HG03342 (cell line): Measurements from ENCODE around the gene BNIP3.

Experiments
- ATAC-seq: cut with Tn5 transposase; IDR thresholded peaks from one replicate; pipeline ENCODE4 v1.9.1; 2021; ENCODE audit warnings: mild to moderate bottlenecking, moderate library complexity; ENCODE audit not compliant: unreplicated experiment

Gene BNIP3

DNA sequence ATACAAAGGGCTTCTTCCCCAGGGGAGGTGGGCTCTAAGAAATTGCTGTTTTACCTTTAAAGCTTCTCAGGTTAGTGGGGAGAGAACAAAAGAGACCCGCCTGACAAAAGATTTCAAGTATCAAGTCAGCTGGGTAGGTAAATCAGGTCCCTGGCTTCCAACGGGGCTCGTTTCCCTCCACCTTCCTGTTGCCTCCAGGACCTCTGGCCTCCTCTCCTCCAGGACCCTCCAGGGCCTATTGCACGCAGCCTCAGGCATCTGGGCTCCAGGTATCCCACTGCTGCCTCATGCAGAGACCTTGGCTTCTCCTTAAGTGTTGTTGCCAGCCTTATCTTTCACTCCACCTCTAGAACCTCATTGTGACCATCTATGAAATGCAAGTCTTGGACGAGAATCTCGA is 2.9 kb downstream of the BNIP3 start:
- ATAC-seq = no peak

DNA sequence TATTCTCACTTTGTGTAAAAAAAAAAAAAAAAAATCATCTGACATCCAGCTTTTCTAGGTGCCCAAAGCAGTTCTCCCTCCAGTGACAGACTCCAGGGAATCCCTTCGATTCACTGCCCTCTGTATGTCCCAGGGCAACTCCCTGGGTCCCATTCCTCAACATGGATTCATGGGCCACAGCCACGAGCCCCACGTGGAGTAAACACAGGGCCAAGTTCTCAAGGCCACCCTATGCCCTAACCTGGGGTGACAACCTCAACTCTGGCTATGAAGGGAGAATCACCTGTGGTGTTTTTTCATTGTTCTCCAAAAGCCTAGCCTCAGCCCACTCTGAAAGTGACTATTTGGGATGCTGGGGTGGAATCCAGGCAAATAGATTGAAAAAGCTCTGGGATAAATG is 3.4 kb downstream of the BNIP3 start:
- ATAC-seq = no peak

- ATAC-seq = no peak
These were observed 4.2 kb downstream of the BNIP3 start for GRCh38 chr10:131977323-131978096.

- ATAC-seq = no peak
These were observed 5.9 kb downstream of the BNIP3 start for GRCh38 chr10:131975796-131976195.

DNA sequence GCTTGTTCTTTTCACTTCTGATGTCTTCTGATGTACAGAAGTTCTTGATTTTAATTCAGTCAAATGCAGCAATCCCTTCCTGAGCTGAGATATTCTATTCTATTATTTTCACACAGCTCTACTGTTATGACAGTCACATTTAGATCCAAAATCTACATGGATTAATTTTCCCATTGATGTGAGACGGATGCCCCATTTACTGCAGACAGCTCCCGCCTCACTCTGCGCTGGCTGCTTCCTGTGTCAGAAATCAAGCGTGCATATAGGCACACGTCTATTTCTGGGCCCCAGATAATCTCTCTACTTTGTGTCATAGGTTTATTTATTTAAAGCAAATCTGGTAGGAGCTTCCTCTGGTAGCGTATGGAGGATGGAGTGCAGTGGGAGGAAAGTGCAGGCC is 6.7 kb downstream of the BNIP3 start:
- no peak for ATAC-seq

DNA sequence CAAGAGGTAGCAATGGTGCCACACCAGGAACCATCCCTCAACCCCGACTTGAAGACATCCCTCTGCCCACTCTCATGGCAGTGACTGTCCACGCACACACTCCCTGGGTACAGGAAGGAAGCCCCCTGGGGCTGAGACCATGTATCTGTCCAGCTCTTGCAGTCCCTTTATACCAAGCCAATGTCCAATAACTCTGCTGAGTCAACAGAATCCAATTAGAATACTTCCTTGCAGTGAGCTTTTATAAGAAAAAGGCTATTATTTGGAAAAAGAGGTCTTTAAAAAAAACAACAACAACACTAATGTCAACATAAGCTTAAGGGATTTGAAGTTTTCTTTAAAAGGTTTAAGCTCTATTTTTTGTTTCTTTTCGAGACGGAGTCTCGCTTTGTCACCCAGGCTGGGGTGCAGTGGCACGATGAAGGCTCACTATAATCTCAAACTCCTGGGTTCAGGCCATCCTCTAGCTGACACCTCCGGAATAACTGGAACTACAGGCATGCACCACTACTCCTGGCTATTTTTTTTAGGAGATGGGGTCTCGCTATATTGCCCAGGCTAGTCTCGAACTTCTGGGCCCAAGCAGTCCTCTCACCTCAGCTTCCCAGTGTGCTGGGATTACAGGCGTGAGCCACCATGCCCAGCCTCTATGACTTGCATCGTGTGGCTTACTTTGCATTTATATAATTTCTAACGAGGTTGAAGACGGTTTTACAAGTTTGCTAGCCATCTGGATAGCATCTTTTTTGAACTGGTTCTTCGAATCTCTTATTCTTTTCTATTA is 7.5 kb downstream of the BNIP3 start:
- no peak for ATAC-seq

- ATAC-seq = no peak
These were observed 8.4 kb downstream of the BNIP3 start for GRCh38 chr10:131973160-131973951.

DNA sequence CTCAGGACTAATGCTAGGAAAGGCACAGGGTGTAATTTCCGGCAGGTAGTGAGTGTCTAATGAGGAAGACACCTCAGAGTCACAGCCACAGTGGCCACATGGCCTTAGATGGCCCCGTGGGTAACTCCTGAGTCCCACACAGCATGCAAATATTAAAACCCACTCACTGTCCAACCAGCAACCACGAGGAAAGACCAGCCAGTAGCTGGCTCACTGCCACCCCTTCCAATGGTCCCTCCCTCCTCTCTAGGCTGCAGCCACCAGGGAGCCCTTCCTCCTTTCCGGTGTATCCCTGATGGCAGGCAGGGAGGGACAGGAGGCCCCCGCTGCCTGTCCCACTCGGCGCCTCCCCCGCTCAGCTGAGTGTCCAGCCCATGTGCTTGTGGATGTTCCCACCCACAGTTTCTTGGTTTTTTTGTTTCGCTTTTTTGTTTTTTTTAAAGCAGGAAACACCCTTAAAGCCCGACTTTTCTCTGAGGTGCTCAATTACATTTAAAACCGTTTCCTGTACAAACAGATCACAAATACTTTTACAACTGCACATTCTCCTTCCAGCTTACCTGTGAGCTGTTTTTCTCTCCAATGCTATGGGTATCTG is 9.2 kb downstream of the BNIP3 start:
- no peak for ATAC-seq

GRCh38 chr10:131971591-131971990 is 10.1 kb downstream of the BNIP3 start:
- no peak for ATAC-seq

DNA sequence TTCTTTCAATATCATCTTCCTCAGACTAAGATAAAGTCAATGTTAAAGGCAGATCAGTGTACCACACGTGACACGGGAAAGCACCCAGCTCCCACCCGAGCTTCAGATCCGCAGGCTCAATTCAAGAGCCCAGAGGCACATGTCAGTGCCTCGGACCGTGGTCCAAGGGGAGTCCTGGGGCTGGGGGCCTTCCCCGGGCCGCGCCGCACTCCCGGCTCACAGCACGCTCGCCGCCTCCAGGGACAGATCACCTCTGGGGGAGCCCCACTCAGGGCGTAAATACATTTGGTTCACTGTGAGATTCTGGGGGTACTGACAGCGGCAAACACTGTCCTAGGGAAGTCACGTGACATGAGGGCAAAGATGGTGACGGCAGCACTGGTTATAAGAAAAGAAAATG is 10.8 kb downstream of the BNIP3 start:
- ATAC-seq = no peak

DNA sequence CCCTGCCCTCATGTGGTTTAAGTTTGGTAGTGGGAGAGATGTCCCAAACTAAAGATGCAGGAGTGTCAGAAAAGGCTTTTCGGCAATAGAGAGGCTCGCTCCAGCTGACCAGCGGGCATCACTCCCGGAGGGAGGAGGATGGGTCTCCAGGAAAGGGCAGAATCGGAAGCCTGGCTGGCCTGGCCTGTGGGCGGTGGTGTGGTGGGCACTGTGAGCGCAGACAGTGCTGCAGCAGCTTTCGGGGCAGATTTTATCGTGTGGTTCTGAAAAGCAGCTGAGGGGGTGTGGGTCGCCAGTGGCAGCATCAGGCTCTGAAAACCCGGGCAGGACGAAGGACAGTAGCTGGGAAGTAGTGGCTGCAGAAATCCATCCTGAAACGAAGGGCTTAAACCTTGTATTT is 12.8 kb downstream of the BNIP3 start:
- ATAC-seq = no peak

DNA sequence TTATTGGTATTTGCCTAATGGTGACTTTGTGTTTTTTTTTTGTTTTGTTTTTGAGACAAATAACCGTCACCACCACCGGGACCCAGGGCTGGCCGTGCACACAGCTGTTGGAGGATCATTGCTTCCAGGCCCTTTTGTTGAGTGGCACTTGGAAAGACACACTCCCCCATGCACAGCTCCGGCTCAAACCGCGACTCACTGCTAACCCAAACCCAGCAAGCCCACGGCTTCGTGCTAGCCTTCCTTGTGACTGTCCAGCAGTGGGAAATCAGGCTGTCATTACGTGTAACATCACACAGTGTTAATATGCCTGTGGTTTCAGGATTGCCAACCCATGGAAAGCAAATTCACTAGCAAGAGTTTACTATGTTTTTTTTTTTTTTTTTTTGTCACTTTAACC is 17.4 kb downstream of the BNIP3 start:
- no peak for ATAC-seq

- ATAC-seq = no peak
These were observed 17.9 kb downstream of the BNIP3 start for GRCh38 chr10:131963811-131964210.

DNA sequence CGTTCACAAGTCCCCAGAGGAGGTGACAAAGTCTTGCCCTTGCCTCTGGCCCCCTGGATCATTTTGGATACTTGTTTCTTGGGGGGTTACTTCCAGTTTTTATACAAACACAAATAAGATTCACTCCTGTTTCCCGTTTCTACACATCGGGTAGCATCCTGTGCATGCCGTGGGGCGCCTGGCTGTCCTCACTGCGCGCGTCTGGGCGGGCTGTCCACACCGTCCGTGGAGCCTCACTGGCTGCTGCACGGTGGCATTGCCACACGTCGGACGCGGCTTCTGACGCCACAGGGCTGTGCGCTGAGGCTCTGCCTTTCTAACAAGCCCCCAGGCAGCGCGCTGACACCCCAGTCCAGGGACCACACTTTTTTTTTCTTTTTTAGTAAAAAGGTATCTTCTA is 18.4 kb downstream of the BNIP3 start:
- no peak for ATAC-seq

DNA sequence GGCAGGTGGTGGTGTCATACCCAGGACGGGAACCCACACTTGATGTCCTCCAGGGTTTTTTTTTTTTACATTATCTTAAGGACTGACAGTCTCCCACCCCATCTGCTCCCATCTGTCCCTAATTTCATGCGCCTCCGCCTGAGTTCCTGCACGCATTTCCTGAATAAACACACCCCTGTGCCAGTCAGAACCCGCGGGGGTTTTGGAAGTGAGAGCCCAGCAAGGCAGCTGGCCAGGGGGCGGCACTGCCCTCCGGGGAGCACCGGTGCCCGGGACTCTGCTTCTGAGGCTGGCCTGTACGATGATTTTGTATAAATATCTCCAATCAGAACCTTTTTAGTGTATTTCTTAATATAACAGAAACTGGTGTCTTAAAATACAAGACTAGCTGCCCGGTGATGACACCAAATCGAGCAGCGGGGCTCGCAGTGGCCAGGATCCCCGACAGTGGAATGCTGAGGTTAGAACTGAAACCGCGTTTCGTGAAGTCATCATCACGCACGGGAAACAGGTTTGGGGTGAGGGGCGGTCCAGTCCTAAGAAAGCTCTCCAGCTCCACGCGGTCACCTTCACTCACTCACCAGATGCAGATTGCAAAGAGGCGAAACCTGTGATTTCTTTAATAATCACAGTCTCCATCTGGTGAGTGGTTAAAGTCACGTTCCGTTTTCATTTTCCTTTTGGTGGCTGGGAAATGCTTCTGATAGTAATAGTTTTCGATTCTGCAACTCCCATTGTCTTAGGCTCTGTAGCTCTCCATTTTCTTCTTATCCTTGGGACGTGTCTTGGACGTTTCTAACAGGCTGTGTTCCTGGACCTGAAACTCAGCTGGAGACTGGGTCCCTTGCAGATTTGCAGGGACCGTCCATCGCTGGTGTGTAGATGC is 19.7 kb downstream of the BNIP3 start:
- ATAC-seq = no peak

- no peak for ATAC-seq
These were observed 20.5 kb downstream of the BNIP3 start for GRCh38 chr10:131961047-131961776.

- no peak for ATAC-seq
These were observed 21.1 kb downstream of the BNIP3 start for GRCh38 chr10:131960631-131961046.

- no peak for ATAC-seq
These were observed 21.9 kb downstream of the BNIP3 start for GRCh38 chr10:131959841-131960240.

DNA sequence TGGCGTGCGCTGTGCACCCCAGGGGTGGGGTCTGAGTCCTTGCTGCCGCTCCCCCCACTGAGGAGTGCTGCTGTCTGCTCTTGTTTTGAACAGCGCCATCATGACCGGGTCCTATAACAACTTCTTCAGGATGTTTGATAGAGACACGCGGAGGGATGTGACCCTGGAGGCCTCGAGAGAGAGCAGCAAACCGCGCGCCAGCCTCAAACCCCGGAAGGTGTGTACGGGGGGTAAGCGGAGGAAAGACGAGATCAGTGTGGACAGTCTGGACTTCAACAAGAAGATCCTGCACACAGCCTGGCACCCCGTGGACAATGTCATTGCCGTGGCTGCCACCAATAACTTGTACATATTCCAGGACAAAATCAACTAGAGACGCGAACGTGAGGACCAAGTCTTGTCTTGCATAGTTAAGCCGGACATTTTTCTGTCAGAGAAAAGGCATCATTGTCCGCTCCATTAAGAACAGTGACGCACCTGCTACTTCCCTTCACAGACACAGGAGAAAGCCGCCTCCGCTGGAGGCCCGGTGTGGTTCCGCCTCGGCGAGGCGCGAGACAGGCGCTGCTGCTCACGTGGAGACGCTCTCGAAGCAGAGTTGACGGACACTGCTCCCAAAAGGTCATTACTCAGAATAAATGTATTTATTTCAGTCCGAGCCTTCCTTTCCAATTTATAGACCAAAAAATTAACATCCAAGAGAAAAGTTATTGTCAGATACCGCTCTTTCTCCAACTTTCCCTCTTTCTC is 26.0 kb downstream of the BNIP3 start:
- ATAC-seq = no peak
